ENCODE results near the gene SMAD7. TPM values are rescaled to one million over a fixed set of nuclear protein-coding genes. Genes with fewer than 3 reads are reported as not detected.

SMAD7 gene
- total RNA-seq, 2 donors from 2014 or later = 21.2 to 21.6 TPM

DNA sequence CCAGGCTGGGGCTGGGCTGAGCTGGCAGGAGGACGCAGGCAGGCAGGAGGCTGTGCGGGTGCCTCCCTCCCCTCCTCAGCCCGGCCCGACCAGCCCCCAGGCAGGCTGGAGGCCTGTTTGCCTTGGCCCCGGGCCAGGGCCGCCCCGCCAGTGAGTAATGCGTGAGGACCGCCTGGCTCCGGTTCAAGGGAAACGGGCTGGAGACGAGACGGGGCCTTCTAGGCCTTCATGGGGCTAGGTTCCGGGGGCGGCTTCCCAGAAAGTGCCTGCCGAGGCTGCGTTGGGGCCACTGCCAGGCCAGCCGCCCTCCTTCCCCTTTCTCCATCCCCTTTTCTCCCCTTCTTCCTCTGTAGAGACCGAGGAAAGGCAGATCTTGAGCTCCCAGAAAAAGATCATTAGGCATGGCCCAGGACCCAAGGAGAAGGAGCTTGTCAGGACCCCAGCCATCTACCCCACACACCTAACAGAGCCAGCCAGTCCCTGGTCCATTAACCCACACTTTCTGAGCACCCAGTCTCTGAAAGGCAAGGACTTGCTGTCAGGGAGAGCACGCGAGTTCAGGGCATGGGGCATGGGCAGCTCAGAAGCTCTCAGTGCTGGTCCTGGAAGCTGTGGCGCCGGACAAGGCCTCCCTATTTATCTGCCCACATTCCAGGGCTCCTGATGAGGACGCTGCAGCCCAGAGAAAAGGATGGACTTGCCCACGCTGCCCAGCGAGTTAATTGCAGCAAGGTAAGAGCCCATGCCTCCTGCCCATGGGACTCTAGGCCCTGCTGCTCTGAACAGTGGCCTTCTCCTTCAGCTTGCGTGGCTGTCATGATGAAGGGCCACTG lies 48.5 kb downstream of the SMAD7 start:
- H3K4me3 ChIP-seq = no peak overlapping the region
- no peaks in the 10 kb centered on the region for H3K9me3 ChIP-seq
- peak overlapping the region; percentile 29 for H3K27ac ChIP-seq
- peaks cover 7% of the 10 kb centered on the region for H3K4me1 ChIP-seq
- no peak overlapping the region for H3K9ac ChIP-seq (ENCODE audit: low read depth in 2 of 2, low read length in 2 of 2)
- H3K27me3 ChIP-seq = no peaks in the 10 kb centered on the region
- TF ChIP-seq, protein P1, sequence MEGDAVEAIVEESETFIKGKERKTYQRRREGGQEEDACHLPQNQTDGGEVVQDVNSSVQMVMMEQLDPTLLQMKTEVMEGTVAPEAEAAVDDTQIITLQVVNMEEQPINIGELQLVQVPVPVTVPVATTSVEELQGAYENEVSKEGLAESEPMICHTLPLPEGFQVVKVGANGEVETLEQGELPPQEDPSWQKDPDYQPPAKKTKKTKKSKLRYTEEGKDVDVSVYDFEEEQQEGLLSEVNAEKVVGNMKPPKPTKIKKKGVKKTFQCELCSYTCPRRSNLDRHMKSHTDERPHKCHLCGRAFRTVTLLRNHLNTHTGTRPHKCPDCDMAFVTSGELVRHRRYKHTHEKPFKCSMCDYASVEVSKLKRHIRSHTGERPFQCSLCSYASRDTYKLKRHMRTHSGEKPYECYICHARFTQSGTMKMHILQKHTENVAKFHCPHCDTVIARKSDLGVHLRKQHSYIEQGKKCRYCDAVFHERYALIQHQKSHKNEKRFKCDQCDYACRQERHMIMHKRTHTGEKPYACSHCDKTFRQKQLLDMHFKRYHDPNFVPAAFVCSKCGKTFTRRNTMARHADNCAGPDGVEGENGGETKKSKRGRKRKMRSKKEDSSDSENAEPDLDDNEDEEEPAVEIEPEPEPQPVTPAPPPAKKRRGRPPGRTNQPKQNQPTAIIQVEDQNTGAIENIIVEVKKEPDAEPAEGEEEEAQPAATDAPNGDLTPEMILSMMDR (IDR thresholded peaks at IDR 0.05) = no peak
- DNase-seq = peak; percentile 78
- no peaks in the 10 kb centered on the region for H3K36me3 ChIP-seq
- intact Hi-C loops (cut with DNase I) = no loop called here

- no peaks in the 10 kb centered on the region for H3K36me3 ChIP-seq
- no peaks in the 10 kb centered on the region for H3K9me3 ChIP-seq
- TF ChIP-seq, protein P1 (IDR thresholded peaks at IDR 0.05) = no peak
- no peak overlapping the region for H3K4me3 ChIP-seq
- H3K9ac ChIP-seq (ENCODE audit: low read depth in 2 of 2, low read length in 2 of 2) = no peak overlapping the region
- intact Hi-C loops (cut with DNase I) = no loop called here
- peaks cover 7% of the 10 kb centered on the region for H3K4me1 ChIP-seq
- peak overlapping the region; percentile 29 for H3K27ac ChIP-seq
- no peak for DNase-seq
- H3K27me3 ChIP-seq = no peaks in the 10 kb centered on the region
Measured at GRCh38 chr18:48901145-48902022, 49.4 kb downstream of the SMAD7 start.

DNA sequence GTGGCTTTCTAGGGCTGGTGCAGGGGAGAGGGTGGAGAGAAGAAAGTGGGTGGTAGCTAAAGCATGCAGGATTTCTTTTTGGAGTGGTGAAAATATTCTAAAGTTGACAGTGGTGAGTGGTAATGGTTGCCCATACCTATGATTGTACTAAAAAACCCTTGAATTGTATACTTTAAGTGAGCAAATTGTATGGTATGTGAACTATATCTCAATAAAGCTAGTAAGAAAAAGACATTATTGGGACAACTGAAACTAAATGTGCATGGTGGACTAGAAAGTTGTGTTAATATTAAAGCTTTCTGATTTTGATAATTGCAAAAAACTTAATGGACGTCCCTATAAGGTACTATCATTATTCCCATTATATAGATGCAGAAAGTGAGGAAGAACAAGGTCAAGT lies 50.3 kb downstream of the SMAD7 start:
- TF ChIP-seq, protein P1 (IDR thresholded peaks at IDR 0.05) = no peak
- H3K4me3 ChIP-seq = no peak overlapping the region
- no peak for DNase-seq
- H3K27me3 ChIP-seq = no peaks in the 10 kb centered on the region
- H3K36me3 ChIP-seq = no peaks in the 10 kb centered on the region
- H3K9ac ChIP-seq (ENCODE audit: low read depth in 2 of 2, low read length in 2 of 2) = no peak overlapping the region
- no peak overlapping the region for H3K27ac ChIP-seq
- intact Hi-C loops (cut with DNase I) = no loop called here
- no peaks in the 10 kb centered on the region for H3K9me3 ChIP-seq
- peaks cover 7% of the 10 kb centered on the region for H3K4me1 ChIP-seq

GRCh38 chr18:48899558-48900174 lies 51.1 kb downstream of the SMAD7 start:
- no peak overlapping the region for H3K27ac ChIP-seq
- H3K4me3 ChIP-seq = no peak overlapping the region
- H3K9me3 ChIP-seq = no peaks in the 10 kb centered on the region
- no peak overlapping the region for H3K9ac ChIP-seq (ENCODE audit: low read depth in 2 of 2, low read length in 2 of 2)
- TF ChIP-seq, protein P1 (IDR thresholded peaks at IDR 0.05) = no peak
- no peaks in the 10 kb centered on the region for H3K36me3 ChIP-seq
- intact Hi-C loops (cut with DNase I) = no loop called here
- no peak for DNase-seq
- H3K27me3 ChIP-seq = no peaks in the 10 kb centered on the region
- H3K4me1 ChIP-seq = peaks cover 7% of the 10 kb centered on the region

DNA sequence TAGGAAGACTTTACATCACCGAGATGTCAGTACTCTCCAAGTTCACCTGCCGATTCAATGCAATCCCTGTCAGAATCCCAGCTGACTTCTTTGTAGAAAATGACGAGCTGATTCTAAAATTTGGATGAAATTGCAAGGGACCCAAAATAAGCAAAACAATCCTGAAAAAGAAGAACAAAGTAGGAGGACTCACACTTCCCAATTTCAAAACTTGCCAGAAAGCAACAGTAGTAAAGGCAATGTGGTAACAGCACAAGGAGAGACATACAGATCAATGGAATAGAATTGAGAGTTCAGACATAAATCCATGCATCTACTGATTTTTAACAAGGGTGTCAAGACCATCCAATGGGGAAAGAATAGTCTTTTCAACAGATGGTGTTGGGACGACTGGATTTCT lies 52.2 kb downstream of the SMAD7 start:
- Histone ChIP-seq H3K4me1 (peaks cover 7% of the 10 kb centered on the region), H3K27me3 (no peaks in the 10 kb centered on the region), H3K36me3 (no peaks in the 10 kb centered on the region), H3K9ac (ENCODE audit: low read depth in 2 of 2, low read length in 2 of 2) (no peak overlapping the region), H3K9me3 (no peaks in the 10 kb centered on the region), H3K4me3 (no peak overlapping the region), H3K27ac (no peak overlapping the region)
- no peak for DNase-seq
- TF ChIP-seq, protein P1 (IDR thresholded peaks at IDR 0.05) = no peak
- intact Hi-C loops (cut with DNase I) = no loop called here
